HepG2 (cell line): ENCODE measurements around the gene SEC24A. TPM values are rescaled to one million over a fixed set of nuclear protein-coding genes. Genes with fewer than 3 reads are reported as not detected.

Experiments used
- ATF1 ChIP-seq: IDR thresholded peaks from 2 replicates; pipeline ENCODE4 v1.6.1; 2016; ENCODE audit warnings: mild to moderate bottlenecking, control low read depth
- CEBPG ChIP-seq: IDR thresholded peaks from 2 replicates; pipeline ENCODE4 v1.6.1; 2016
- MAFG ChIP-seq: sonication (generic); formaldehyde crosslinking; IDR thresholded peaks from 2 replicates; pipeline ENCODE4 v1.5.1; 2020; ENCODE audit warnings: mild to moderate bottlenecking, missing genetic modification reagents
- RELA ChIP-seq: sonication (generic); formaldehyde crosslinking; IDR thresholded peaks from 2 replicates; pipeline ENCODE4 v1.4.0; 2020; ENCODE audit warnings: missing genetic modification reagents
- TAF15 ChIP-seq: fragments of 200-400 bp; formaldehyde crosslinking; IDR thresholded peaks from one replicate; pipeline ENCODE4 v1.6.1; 2018; ENCODE audit warnings: mild to moderate bottlenecking, low read depth, low read length; ENCODE audit not compliant: poor library complexity, severe bottlenecking
- TCF12 ChIP-seq, 2 experiments: fragments of 450-650 bp in 1 of 2; sonication (generic) in 1 of 2; formaldehyde crosslinking in 1 of 2; IDR thresholded peaks; 2 replicates each; pipeline versions ENCODE4 v1.6.1 to v1.8.0; 2017 to 2022; ENCODE audit warnings: antibody characterized with exemption in 1 of 2, mild to moderate bottlenecking in 1 of 2, missing genetic modification reagents in 1 of 2, moderate library complexity in 1 of 2
- ZNF343 ChIP-seq: sonication (generic); formaldehyde crosslinking; IDR thresholded peaks from 2 replicates; pipeline ENCODE4 v1.4.0; 2020; ENCODE audit warnings: mild to moderate bottlenecking, missing genetic modification reagents
- ZNF430 ChIP-seq: sonication (generic); formaldehyde crosslinking; IDR thresholded peaks from 2 replicates; pipeline ENCODE4 v1.9.0; 2021; ENCODE audit warnings: mild to moderate bottlenecking, missing genetic modification reagents
- ZNF550 ChIP-seq: sonication (generic); formaldehyde crosslinking; IDR thresholded peaks from 2 replicates; pipeline ENCODE4 v1.4.0; 2020; ENCODE audit warnings: mild to moderate bottlenecking, missing genetic modification reagents, borderline replicate concordance
- ZNF616 ChIP-seq: sonication (generic); formaldehyde crosslinking; IDR thresholded peaks from 2 replicates; pipeline ENCODE4 v1.5.0; 2020; ENCODE audit warnings: low read depth, mild to moderate bottlenecking, missing genetic modification reagents
- polyA plus RNA-seq, 8 experiments: library from polyadenylated mRNA; depleted of rRNA in 3 of 8; stranded (reverse) in 7 of 8; unstranded in 1 of 8; fragments of >200 nt; fragmentation: Illumina TruSeq in 4 of 8; extraction: Trizol in 4 of 8; gene quantifications; 2 replicates each; pipeline versions ENCODE4 v1.2.1 to v1.2.3, GENCODE V29; 2011 to 2016; ENCODE audit warnings: low read depth in 4 of 8, missing spikeins in 1 of 8, mixed read lengths in 1 of 8; ENCODE audit not compliant: insufficient read depth in 1 of 8
- total RNA-seq, 5 experiments: library from RNA; depleted of rRNA; stranded (reverse); fragments of >200 nt; fragmentation: Illumina TruSeq; extraction: Trizol; gene quantifications; 2 replicates each; pipeline ENCODE4 v1.2.3, GENCODE V29; 2016; ENCODE audit warnings: low read depth in 1 of 5
- TF ChIP-seq, protein P1 (sequence below): sonication (generic); formaldehyde crosslinking; IDR thresholded peaks from 2 replicates; pipeline ENCODE4 v1.5.1; 2020; ENCODE audit warnings: mild to moderate bottlenecking, missing genetic modification reagents, moderate library complexity
- TF ChIP-seq, protein P2 (sequence below): IDR thresholded peaks from 2 replicates; pipeline ENCODE4 v1.6.1; 2016
- TF ChIP-seq, protein P3 (sequence below): sonication (generic); formaldehyde crosslinking; IDR thresholded peaks from 2 replicates; pipeline ENCODE4 v1.4.0; 2020; ENCODE audit warnings: mild to moderate bottlenecking, missing genetic modification reagents
- TF ChIP-seq, protein P4 (sequence below): sonication (generic); formaldehyde crosslinking; conservative IDR thresholded peaks from 2 replicates; pipeline ENCODE4 v1.8.1; 2023; ENCODE audit warnings: missing genetic modification reagents
- TF ChIP-seq, protein P5 (sequence below): sonication (generic); formaldehyde crosslinking; IDR thresholded peaks from 2 replicates; pipeline ENCODE4 v1.4.0; 2020; ENCODE audit warnings: missing genetic modification reagents, borderline replicate concordance
- TF ChIP-seq, protein P6 (sequence below): IDR thresholded peaks from 2 replicates; pipeline ENCODE4 v1.6.1; 2016; ENCODE audit warnings: missing biosample characterization, missing genetic modification reagents, low read depth

Gene SEC24A
- total and polyA plus RNA-seq, 2 of the 13 experiments (the other 11 are each of a cell fraction or from before 2014, with no cell fraction given), result 30.5 to 56.8 TPM

DNA sequence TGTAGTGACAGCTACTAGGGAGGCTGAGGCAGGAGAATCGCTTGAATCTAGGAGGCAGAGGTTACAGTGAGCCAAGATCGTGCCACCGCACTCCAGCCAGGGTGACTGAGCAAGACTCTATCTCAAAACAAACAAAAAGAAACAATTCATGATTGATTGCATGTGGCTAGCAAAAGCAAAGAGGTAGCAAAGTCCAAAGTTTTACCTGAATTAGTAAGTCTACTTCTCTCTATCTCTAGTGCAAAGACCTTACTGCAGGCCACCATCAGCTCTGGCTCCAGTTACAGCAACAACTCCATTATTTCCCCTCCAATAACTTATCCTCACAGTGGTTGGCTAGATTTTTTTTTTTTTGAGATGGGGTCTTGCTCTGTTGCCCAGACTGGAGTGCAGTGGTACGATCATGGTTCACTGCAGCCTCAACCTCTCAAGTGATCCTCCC, 9.8 kb upstream of the SEC24A start (continued):
- TF ChIP-seq, protein P1, sequence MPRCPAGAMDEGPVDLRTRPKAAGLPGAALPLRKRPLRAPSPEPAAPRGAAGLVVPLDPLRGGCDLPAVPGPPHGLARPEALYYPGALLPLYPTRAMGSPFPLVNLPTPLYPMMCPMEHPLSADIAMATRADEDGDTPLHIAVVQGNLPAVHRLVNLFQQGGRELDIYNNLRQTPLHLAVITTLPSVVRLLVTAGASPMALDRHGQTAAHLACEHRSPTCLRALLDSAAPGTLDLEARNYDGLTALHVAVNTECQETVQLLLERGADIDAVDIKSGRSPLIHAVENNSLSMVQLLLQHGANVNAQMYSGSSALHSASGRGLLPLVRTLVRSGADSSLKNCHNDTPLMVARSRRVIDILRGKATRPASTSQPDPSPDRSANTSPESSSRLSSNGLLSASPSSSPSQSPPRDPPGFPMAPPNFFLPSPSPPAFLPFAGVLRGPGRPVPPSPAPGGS (CRISPR knock-in tag), result no peak
- TF ChIP-seq ZNF550 (CRISPR knock-in tag), result no peak
- TF ChIP-seq ZNF343 (CRISPR knock-in tag), result no peak
- no peak for TF ChIP-seq MAFG (CRISPR knock-in tag)
- TF ChIP-seq, protein P2, sequence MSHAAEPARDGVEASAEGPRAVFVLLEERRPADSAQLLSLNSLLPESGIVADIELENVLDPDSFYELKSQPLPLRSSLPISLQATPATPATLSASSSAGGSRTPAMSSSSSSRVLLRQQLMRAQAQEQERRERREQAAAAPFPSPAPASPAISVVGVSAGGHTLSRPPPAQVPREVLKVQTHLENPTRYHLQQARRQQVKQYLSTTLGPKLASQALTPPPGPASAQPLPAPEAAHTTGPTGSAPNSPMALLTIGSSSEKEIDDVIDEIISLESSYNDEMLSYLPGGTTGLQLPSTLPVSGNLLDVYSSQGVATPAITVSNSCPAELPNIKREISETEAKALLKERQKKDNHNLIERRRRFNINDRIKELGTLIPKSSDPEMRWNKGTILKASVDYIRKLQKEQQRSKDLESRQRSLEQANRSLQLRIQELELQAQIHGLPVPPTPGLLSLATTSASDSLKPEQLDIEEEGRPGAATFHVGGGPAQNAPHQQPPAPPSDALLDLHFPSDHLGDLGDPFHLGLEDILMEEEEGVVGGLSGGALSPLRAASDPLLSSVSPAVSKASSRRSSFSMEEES, result peak; percentile 38; the same call in 1 of the 2 replicates
- TF ChIP-seq ZNF430 (CRISPR knock-in tag), result peak; percentile 44; the same call in 1 of the 2 replicates
- TF ChIP-seq, protein P3, sequence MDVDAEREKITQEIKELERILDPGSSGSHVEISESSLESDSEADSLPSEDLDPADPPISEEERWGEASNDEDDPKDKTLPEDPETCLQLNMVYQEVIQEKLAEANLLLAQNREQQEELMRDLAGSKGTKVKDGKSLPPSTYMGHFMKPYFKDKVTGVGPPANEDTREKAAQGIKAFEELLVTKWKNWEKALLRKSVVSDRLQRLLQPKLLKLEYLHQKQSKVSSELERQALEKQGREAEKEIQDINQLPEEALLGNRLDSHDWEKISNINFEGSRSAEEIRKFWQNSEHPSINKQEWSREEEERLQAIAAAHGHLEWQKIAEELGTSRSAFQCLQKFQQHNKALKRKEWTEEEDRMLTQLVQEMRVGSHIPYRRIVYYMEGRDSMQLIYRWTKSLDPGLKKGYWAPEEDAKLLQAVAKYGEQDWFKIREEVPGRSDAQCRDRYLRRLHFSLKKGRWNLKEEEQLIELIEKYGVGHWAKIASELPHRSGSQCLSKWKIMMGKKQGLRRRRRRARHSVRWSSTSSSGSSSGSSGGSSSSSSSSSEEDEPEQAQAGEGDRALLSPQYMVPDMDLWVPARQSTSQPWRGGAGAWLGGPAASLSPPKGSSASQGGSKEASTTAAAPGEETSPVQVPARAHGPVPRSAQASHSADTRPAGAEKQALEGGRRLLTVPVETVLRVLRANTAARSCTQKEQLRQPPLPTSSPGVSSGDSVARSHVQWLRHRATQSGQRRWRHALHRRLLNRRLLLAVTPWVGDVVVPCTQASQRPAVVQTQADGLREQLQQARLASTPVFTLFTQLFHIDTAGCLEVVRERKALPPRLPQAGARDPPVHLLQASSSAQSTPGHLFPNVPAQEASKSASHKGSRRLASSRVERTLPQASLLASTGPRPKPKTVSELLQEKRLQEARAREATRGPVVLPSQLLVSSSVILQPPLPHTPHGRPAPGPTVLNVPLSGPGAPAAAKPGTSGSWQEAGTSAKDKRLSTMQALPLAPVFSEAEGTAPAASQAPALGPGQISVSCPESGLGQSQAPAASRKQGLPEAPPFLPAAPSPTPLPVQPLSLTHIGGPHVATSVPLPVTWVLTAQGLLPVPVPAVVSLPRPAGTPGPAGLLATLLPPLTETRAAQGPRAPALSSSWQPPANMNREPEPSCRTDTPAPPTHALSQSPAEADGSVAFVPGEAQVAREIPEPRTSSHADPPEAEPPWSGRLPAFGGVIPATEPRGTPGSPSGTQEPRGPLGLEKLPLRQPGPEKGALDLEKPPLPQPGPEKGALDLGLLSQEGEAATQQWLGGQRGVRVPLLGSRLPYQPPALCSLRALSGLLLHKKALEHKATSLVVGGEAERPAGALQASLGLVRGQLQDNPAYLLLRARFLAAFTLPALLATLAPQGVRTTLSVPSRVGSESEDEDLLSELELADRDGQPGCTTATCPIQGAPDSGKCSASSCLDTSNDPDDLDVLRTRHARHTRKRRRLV (CRISPR knock-in tag), result no peak
- no peak for TF ChIP-seq TAF15
- TF ChIP-seq, protein P4, sequence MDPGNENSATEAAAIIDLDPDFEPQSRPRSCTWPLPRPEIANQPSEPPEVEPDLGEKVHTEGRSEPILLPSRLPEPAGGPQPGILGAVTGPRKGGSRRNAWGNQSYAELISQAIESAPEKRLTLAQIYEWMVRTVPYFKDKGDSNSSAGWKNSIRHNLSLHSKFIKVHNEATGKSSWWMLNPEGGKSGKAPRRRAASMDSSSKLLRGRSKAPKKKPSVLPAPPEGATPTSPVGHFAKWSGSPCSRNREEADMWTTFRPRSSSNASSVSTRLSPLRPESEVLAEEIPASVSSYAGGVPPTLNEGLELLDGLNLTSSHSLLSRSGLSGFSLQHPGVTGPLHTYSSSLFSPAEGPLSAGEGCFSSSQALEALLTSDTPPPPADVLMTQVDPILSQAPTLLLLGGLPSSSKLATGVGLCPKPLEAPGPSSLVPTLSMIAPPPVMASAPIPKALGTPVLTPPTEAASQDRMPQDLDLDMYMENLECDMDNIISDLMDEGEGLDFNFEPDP (CRISPR knock-in tag), result no peak
- no peak for TF ChIP-seq ZNF616 (CRISPR knock-in tag)
- peak; percentile 73 for TF ChIP-seq CEBPG (CRISPR knock-in tag)
- TF ChIP-seq TCF12 (IDR thresholded peaks at IDR 0.05), result no peak
- no peak for TF ChIP-seq TCF12 (CRISPR knock-in tag; IDR thresholded peaks at IDR 0.05)
- TF ChIP-seq, protein P5, sequence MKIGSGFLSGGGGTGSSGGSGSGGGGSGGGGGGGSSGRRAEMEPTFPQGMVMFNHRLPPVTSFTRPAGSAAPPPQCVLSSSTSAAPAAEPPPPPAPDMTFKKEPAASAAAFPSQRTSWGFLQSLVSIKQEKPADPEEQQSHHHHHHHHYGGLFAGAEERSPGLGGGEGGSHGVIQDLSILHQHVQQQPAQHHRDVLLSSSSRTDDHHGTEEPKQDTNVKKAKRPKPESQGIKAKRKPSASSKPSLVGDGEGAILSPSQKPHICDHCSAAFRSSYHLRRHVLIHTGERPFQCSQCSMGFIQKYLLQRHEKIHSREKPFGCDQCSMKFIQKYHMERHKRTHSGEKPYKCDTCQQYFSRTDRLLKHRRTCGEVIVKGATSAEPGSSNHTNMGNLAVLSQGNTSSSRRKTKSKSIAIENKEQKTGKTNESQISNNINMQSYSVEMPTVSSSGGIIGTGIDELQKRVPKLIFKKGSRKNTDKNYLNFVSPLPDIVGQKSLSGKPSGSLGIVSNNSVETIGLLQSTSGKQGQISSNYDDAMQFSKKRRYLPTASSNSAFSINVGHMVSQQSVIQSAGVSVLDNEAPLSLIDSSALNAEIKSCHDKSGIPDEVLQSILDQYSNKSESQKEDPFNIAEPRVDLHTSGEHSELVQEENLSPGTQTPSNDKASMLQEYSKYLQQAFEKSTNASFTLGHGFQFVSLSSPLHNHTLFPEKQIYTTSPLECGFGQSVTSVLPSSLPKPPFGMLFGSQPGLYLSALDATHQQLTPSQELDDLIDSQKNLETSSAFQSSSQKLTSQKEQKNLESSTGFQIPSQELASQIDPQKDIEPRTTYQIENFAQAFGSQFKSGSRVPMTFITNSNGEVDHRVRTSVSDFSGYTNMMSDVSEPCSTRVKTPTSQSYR (CRISPR knock-in tag), result no peak
- TF ChIP-seq ATF1 (CRISPR knock-in tag), result no peak
- TF ChIP-seq RELA, result no peak
- TF ChIP-seq, protein P6, sequence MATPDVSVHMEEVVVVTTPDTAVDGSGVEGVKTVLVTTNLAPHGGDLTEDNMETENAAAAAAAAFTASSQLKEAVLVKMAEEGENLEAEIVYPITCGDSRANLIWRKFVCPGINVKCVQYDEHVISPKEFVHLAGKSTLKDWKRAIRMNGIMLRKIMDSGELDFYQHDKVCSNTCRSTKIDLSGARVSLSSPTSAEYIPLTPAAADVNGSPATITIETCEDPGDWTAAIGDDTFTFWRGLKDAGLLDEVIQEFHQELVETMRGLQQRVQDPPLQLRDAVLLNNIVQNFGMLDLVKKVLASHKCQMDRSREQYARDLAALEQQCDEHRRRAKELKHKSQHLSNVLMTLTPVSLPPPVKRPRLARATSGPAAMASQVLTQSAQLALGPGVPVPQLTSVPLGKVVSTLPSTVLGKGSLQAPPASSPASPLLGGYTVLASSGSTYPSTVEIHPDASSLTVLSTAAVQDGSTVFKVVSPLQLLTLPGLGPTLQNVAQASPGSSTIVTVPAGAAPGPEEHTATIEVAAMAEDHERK (CRISPR knock-in tag), result no peak
